Renal pelvis (tissue), 4 donors: ENCODE results near the gene WSB2. TPM values are rescaled to one million over a fixed set of nuclear protein-coding genes. Genes with fewer than 3 reads are reported as not detected.
"Not testable (repeated sequence)": the region's sequence is repeated elsewhere in the genome, so short reads cannot be mapped to it uniquely, and the experiment has no call there.

Experiments used
- DNase-seq: peaks from one replicate; pipeline ENCODE4 v3.0.0-alpha.2; 2013
- polyA plus RNA-seq, 3 donors: library from polyadenylated mRNA; unstranded; fragments of 120-200 nt; gene quantifications; one replicate each; pipeline ENCODE4 v1.2.1, GENCODE V29; 2013; ENCODE audit not compliant: insufficient read length in 3 of 3

The WSB2 gene
- polyA plus RNA-seq, 3 donors, result 45.8 to 47.7 (median 46.5) TPM

GRCh38 chr12:117999806-118000205 is 61.2 kb downstream of the WSB2 start:
- DNase-seq, result not testable (repeated sequence)

- DNase-seq, result no peak
Measured at GRCh38 chr12:117998719-117999118, 62.3 kb downstream of the WSB2 start.

GRCh38 chr12:117994551-117995438 is 66.2 kb downstream of the WSB2 start:
- no peak for DNase-seq

- DNase-seq, result no peak
Measured at GRCh38 chr12:117986705-117987469, 74.1 kb downstream of the WSB2 start.

- DNase-seq, result no peak
Measured at GRCh38 chr12:117985182-117985581, 75.8 kb downstream of the WSB2 start.

Other genes starting within 250 kb of the WSB2 start
- 1 to 10 TPM in 2 of 3 donors, under 1 TPM in 1; 0.80 to 1.3 (median 1.1) TPM for gene KSR2, start 92.2 kb downstream of the WSB2 start, polyA plus RNA-seq
- gene RFC5, start 44.5 kb downstream of the WSB2 start, polyA plus RNA-seq, result 10 to 100 TPM; 33.1 to 38.1 (median 38.0) TPM
- gene VSIG10, start 42.8 kb upstream of the WSB2 start, polyA plus RNA-seq, result 10 to 100 TPM; 18.3 to 32.1 (median 30.4) TPM
- gene PEBP1, start 74.9 kb upstream of the WSB2 start, polyA plus RNA-seq, result 100 to 1,000 TPM; 302 to 348 (median 328) TPM